DND-41 (cell line): ENCODE measurements around the gene ATG9A.

Source experiments
- ATAC-seq: fragments of 200-7000 bp; cut with Tn5 transposase; 3 replicates; pipeline ENCODE4 v1.9.1; 2021; ENCODE audit warnings: low read depth; ENCODE audit not compliant: insufficient read depth
- DNase-seq: peaks from one replicate; pipeline ENCODE4 v3.0.0-alpha.2; 2020
- H2AFZ ChIP-seq: 2 replicates; pipeline ENCODE4 v1.6.0; 2012; ENCODE audit warnings: low read depth, low read length
- H3K27ac ChIP-seq: 2 replicates; pipeline ENCODE4 v1.5.1; 2012; ENCODE audit warnings: low read length, inconsistent platforms
- H3K27me3 ChIP-seq: fragments of 200-600 bp; sonication (generic); 2 replicates; pipeline ENCODE4 v1.6.0; 2012; ENCODE audit warnings: low read length, mild to moderate bottlenecking, inconsistent platforms; ENCODE audit not compliant: insufficient read depth, poor library complexity
- H3K36me3 ChIP-seq: 2 replicates; pipeline ENCODE4 v1.5.1; 2012; ENCODE audit warnings: low read length, inconsistent platforms; ENCODE audit not compliant: insufficient read depth
- H3K4me1 ChIP-seq: 2 replicates; pipeline ENCODE4 v1.5.1; 2012; ENCODE audit warnings: mild to moderate bottlenecking, low read length; ENCODE audit not compliant: insufficient read depth
- H3K4me2 ChIP-seq: 2 replicates; pipeline ENCODE4 v1.6.0; 2012; ENCODE audit warnings: mild to moderate bottlenecking, moderate library complexity, low read length, inconsistent platforms; ENCODE audit not compliant: insufficient read depth
- H3K4me3 ChIP-seq, 2 experiments: fragments of 200-600 bp in 1 of 2; shearing (Covaris generic) in 1 of 2; 2 replicates each; pipeline ENCODE4 v1.5.1; 2012 to 2016; ENCODE audit warnings: inconsistent platforms in 2 of 2, low read length in 2 of 2, mild to moderate bottlenecking in 2 of 2, low read depth in 1 of 2, moderate library complexity in 1 of 2
- H3K79me2 ChIP-seq: 2 replicates; pipeline ENCODE4 v1.6.0; 2012; ENCODE audit warnings: low read length, inconsistent platforms; ENCODE audit not compliant: insufficient read depth
- H3K9ac ChIP-seq: 2 replicates; pipeline ENCODE4 v1.6.0; 2012; ENCODE audit warnings: low read depth, mild to moderate bottlenecking, inconsistent platforms, low read length, moderate library complexity
- H3K9me3 ChIP-seq: 2 replicates; pipeline ENCODE4 v1.5.1; 2012; ENCODE audit warnings: low read length, moderate library complexity, mild to moderate bottlenecking, inconsistent platforms; ENCODE audit not compliant: insufficient read depth, severe bottlenecking
- H4K20me1 ChIP-seq: 2 replicates; pipeline ENCODE4 v1.6.0; 2012; ENCODE audit warnings: low read length; ENCODE audit not compliant: insufficient read depth
- EZH2 ChIP-seq: IDR thresholded peaks from 3 replicates; pipeline ENCODE4 v1.6.1; 2012; ENCODE audit warnings: borderline replicate concordance, low read depth, mild to moderate bottlenecking, moderate library complexity, low read length, inconsistent platforms; ENCODE audit not compliant: severe bottlenecking
- TF ChIP-seq, protein P1 (sequence below): IDR thresholded peaks from 2 replicates; pipeline ENCODE4 v1.5.1; 2012; ENCODE audit warnings: borderline replicate concordance, low read length, moderate library complexity, mild to moderate bottlenecking; ENCODE audit not compliant: poor library complexity, severe bottlenecking; ENCODE audit errors: extremely low read depth

ATG9A gene

GRCh38 chr2:219218732-219219701, 10.4 kb downstream of the ATG9A start, which contains the start of gene ABCB6:
Gene ABCB6 (minus strand): TSS chr2:219218958. CDS start chr2:219218673, 285 bp downstream.
- no peak within 1 kb of the TSS for H3K4me2 ChIP-seq
- TF ChIP-seq, protein P1, sequence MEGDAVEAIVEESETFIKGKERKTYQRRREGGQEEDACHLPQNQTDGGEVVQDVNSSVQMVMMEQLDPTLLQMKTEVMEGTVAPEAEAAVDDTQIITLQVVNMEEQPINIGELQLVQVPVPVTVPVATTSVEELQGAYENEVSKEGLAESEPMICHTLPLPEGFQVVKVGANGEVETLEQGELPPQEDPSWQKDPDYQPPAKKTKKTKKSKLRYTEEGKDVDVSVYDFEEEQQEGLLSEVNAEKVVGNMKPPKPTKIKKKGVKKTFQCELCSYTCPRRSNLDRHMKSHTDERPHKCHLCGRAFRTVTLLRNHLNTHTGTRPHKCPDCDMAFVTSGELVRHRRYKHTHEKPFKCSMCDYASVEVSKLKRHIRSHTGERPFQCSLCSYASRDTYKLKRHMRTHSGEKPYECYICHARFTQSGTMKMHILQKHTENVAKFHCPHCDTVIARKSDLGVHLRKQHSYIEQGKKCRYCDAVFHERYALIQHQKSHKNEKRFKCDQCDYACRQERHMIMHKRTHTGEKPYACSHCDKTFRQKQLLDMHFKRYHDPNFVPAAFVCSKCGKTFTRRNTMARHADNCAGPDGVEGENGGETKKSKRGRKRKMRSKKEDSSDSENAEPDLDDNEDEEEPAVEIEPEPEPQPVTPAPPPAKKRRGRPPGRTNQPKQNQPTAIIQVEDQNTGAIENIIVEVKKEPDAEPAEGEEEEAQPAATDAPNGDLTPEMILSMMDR, result no peak
- no peak for TF ChIP-seq EZH2

DNA sequence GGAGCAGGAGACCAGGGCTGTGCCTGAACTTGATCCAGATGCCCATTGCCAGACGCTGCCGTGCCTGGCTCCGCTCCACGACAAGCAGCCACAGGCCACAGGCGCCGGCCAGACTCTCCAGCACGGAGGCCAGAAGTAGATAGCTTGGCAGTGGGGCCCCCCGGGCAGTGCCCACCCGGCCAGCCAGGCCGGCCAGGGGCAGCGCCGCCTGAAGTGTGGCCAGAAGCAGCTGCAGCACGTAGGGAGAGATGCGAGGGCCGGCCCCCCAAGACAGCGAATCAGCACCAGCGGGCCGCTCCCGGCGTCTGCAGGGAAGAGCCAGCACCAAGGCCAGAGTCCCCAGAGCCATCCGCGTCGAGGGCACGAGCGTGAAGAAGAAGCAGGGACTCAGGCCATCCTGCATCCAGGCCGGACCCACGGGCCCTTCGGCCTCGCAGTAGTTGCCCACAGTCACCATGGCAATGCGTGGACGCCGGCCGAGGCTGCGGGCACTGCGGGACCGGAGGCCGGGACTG, 11.2 kb downstream of the ATG9A start:
- H3K36me3 ChIP-seq, result peaks cover 61% of the 10 kb centered on the region
- no peak overlapping the region for H3K9ac ChIP-seq

More at GRCh38 chr2:219218732-219219701, 10.4 kb downstream of the ATG9A start, which contains the start of gene ABCB6:
- H3K36me3 ChIP-seq, result peaks cover 61% of the 10 kb centered on the region
- H3K4me3 ChIP-seq, result no peak within 1 kb of the TSS
- no peak for DNase-seq
- H4K20me1 ChIP-seq, result peaks cover 3% of the 10 kb centered on the region; the same call in 1 of the 2 replicates
- H3K9me3 ChIP-seq, result no peaks in the 10 kb centered on the region
- no peak for ATAC-seq
- H3K79me2 ChIP-seq, result no peaks in the 10 kb centered on the region
- no peak within 1 kb of the TSS for H3K9ac ChIP-seq
- no peaks in the 10 kb centered on the region for H3K27me3 ChIP-seq
- no peak within 1 kb of the TSS for H3K27ac ChIP-seq
- no peak within 1 kb of the TSS for H2AFZ ChIP-seq
- H3K4me1 ChIP-seq, result peaks cover 12% of the 10 kb centered on the region

DNA sequence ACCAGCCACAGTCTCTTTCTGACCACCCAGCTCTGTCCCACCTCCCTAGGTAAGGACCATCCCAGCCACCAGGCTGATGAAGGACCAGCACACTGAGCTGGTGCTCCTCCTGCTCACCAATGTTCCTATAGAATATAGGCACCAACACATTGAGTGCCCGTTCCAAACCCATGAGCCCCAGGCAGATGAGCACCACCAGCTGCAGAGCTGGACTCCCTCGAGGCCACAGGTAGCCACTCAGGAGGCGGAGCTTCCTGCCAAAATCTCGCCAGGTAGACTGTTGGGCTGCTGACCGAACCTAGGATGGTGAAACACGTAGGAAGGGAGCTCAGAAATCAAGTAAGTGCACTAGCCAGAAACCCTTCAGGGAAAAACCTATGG, 12.9 kb downstream of the ATG9A start:
- Histone ChIP-seq H3K27me3 (no peaks in the 10 kb centered on the region), H3K9ac (no peak overlapping the region), H2AFZ (no peak overlapping the region), H4K20me1 (no peaks in the 10 kb centered on the region; the same call in 1 of the 2 replicates), H3K27ac (no peak overlapping the region), H3K4me1 (peaks cover 12% of the 10 kb centered on the region), H3K9me3 (no peaks in the 10 kb centered on the region), H3K4me3 (no peak overlapping the region), H3K36me3 (peaks cover 52% of the 10 kb centered on the region), H3K79me2 (no peaks in the 10 kb centered on the region), H3K4me2 (no peak overlapping the region)
- ATAC-seq (no peak), DNase-seq (no peak)
- TF ChIP-seq, protein P1, result no peak
- TF ChIP-seq EZH2, result no peak

More for the DNA sequence above, 11.2 kb downstream of the ATG9A start:
- Histone ChIP-seq H3K9me3 (no peaks in the 10 kb centered on the region), H3K4me3 (no peak overlapping the region), H3K27me3 (no peaks in the 10 kb centered on the region), H4K20me1 (no peaks in the 10 kb centered on the region; the same call in 1 of the 2 replicates), H3K4me2 (no peak overlapping the region), H2AFZ (no peak overlapping the region), H3K27ac (no peak overlapping the region), H3K79me2 (no peaks in the 10 kb centered on the region), H3K4me1 (peaks cover 12% of the 10 kb centered on the region)
- DNase-seq (no peak), ATAC-seq (peak; percentile 27; the same call in 1 of the 3 replicates)
- no peak for TF ChIP-seq EZH2
- TF ChIP-seq, protein P1, result no peak
